Measurements from ENCODE around the gene PTPRN2.

DNA sequence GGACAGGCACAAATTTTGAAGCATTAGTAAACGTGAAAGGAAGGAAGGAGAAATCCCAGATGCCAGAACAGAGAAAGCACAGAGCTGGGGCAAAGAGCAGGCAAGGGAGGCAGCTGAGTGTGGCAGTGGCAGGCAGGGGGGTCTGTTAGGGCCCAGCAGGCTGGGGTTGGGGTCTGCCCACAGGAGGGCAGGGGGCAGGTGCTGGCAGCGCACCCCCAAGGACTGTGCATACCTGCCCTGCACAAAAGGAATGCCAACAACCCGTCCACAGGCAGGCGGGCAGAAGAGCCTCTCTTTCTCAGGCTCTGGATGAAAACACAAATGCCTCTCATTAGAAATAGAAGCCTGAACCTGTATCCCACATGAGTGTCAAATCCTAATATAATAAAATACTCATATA, 552.3 kb downstream of the PTPRN2 start:
- TF ChIP-seq, protein P1, sequence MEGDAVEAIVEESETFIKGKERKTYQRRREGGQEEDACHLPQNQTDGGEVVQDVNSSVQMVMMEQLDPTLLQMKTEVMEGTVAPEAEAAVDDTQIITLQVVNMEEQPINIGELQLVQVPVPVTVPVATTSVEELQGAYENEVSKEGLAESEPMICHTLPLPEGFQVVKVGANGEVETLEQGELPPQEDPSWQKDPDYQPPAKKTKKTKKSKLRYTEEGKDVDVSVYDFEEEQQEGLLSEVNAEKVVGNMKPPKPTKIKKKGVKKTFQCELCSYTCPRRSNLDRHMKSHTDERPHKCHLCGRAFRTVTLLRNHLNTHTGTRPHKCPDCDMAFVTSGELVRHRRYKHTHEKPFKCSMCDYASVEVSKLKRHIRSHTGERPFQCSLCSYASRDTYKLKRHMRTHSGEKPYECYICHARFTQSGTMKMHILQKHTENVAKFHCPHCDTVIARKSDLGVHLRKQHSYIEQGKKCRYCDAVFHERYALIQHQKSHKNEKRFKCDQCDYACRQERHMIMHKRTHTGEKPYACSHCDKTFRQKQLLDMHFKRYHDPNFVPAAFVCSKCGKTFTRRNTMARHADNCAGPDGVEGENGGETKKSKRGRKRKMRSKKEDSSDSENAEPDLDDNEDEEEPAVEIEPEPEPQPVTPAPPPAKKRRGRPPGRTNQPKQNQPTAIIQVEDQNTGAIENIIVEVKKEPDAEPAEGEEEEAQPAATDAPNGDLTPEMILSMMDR (conservative IDR thresholded peaks at IDR 0.05): no peak
- no peak for TF ChIP-seq EZH2 (IDR thresholded peaks at IDR 0.05; ENCODE audit: low read depth)

Measured in PC-9 (cell line).